Measurements from ENCODE around the gene SAPCD2. TPM values are rescaled to one million over a fixed set of nuclear protein-coding genes. Genes with fewer than 3 reads are reported as not detected.

SAPCD2 gene
- total RNA-seq, 1 donor from 2014 or later: 13.5 TPM

- no peak for DNase-seq
- Mint-ChIP-seq H3K27ac (ENCODE audit: unreplicated experiment) (no peak overlapping the region), H3K4me3 (ENCODE audit: unreplicated experiment) (no peak overlapping the region), H3K4me1 (ENCODE audit: low read depth, unreplicated experiment) (peaks cover 2% of the 10 kb centered on the region), H3K9me3 (ENCODE audit: unreplicated experiment) (peaks cover 3% of the 10 kb centered on the region), H3K27me3 (ENCODE audit: unreplicated experiment) (peaks cover 5% of the 10 kb centered on the region), H3K36me3 (ENCODE audit: unreplicated experiment) (no peaks in the 10 kb centered on the region)
- no peak for TF ChIP-seq CTCF (IDR thresholded peaks at IDR 0.05; ENCODE audit: partially characterized antibody, unreplicated experiment)
These were observed 51.4 kb downstream of the SAPCD2 start for GRCh38 chr9:137018761-137019559.

GRCh38 chr9:137017791-137018497 is 52.4 kb downstream of the SAPCD2 start:
- no peak for DNase-seq
- Mint-ChIP-seq H3K27me3 (ENCODE audit: unreplicated experiment) (peaks cover 4% of the 10 kb centered on the region), H3K4me3 (ENCODE audit: unreplicated experiment) (no peak overlapping the region), H3K4me1 (ENCODE audit: low read depth, unreplicated experiment) (no peaks in the 10 kb centered on the region), H3K27ac (ENCODE audit: unreplicated experiment) (no peak overlapping the region), H3K36me3 (ENCODE audit: unreplicated experiment) (no peaks in the 10 kb centered on the region), H3K9me3 (ENCODE audit: unreplicated experiment) (peaks cover 2% of the 10 kb centered on the region)
- TF ChIP-seq CTCF (IDR thresholded peaks at IDR 0.05; ENCODE audit: partially characterized antibody, unreplicated experiment): no peak

GRCh38 chr9:137017071-137017470 is 53.3 kb downstream of the SAPCD2 start:
- no peaks in the 10 kb centered on the region for H3K4me1 Mint-ChIP-seq (ENCODE audit: low read depth, unreplicated experiment)
- H3K27me3 Mint-ChIP-seq (ENCODE audit: unreplicated experiment): peaks cover 4% of the 10 kb centered on the region
- no peaks in the 10 kb centered on the region for H3K36me3 Mint-ChIP-seq (ENCODE audit: unreplicated experiment)
- no peak for DNase-seq
- no peak overlapping the region for H3K27ac Mint-ChIP-seq (ENCODE audit: unreplicated experiment)
- no peak for TF ChIP-seq CTCF (IDR thresholded peaks at IDR 0.05; ENCODE audit: partially characterized antibody, unreplicated experiment)
- peaks cover 1% of the 10 kb centered on the region for H3K9me3 Mint-ChIP-seq (ENCODE audit: unreplicated experiment)
- no peak overlapping the region for H3K4me3 Mint-ChIP-seq (ENCODE audit: unreplicated experiment)

GRCh38 chr9:137016436-137016835 is 53.9 kb downstream of the SAPCD2 start:
- TF ChIP-seq CTCF (IDR thresholded peaks at IDR 0.05; ENCODE audit: partially characterized antibody, unreplicated experiment): no peak

GRCh38 chr9:137015976-137016375 is 54.4 kb downstream of the SAPCD2 start:
- H3K4me3 Mint-ChIP-seq (ENCODE audit: unreplicated experiment): no peak overlapping the region
- no peak for DNase-seq
- H3K9me3 Mint-ChIP-seq (ENCODE audit: unreplicated experiment): peaks cover 1% of the 10 kb centered on the region
- H3K27me3 Mint-ChIP-seq (ENCODE audit: unreplicated experiment): peaks cover 4% of the 10 kb centered on the region
- H3K4me1 Mint-ChIP-seq (ENCODE audit: low read depth, unreplicated experiment): no peaks in the 10 kb centered on the region
- no peaks in the 10 kb centered on the region for H3K36me3 Mint-ChIP-seq (ENCODE audit: unreplicated experiment)
- TF ChIP-seq CTCF (IDR thresholded peaks at IDR 0.05; ENCODE audit: partially characterized antibody, unreplicated experiment): no peak
- H3K27ac Mint-ChIP-seq (ENCODE audit: unreplicated experiment): no peak overlapping the region

More at GRCh38 chr9:137016436-137016835, 53.9 kb downstream of the SAPCD2 start:
- peaks cover 4% of the 10 kb centered on the region for H3K27me3 Mint-ChIP-seq (ENCODE audit: unreplicated experiment)
- H3K27ac Mint-ChIP-seq (ENCODE audit: unreplicated experiment): no peak overlapping the region
- no peak overlapping the region for H3K4me3 Mint-ChIP-seq (ENCODE audit: unreplicated experiment)
- H3K36me3 Mint-ChIP-seq (ENCODE audit: unreplicated experiment): no peaks in the 10 kb centered on the region
- peaks cover 1% of the 10 kb centered on the region for H3K9me3 Mint-ChIP-seq (ENCODE audit: unreplicated experiment)
- no peaks in the 10 kb centered on the region for H3K4me1 Mint-ChIP-seq (ENCODE audit: low read depth, unreplicated experiment)
- no peak for DNase-seq

Measured in glutamatergic neuron (in vitro differentiated cells).